Head of caudate nucleus (tissue), 42 donors: ENCODE data around the gene RGSL1.
"Not testable (repeated sequence)": the region's sequence is repeated elsewhere in the genome, so short reads cannot be mapped to it uniquely, and the experiment has no call there.

Experiments
- DNase-seq, 42 donors: peaks; one replicate each; pipeline versions ENCODE4 v3.0.0 to v3.0.0-alpha.2; 2020 to 2021; ENCODE audit warnings: mixed read lengths in 7 of 42
- intact Hi-C: fragments of 100-400 bp; cut with DNase I; formaldehyde crosslinking; loops from one replicate; pipeline ENCODE4 v1.15.0; 2022

RGSL1 gene

GRCh38 chr1:182520736-182521135 is 70.8 kb downstream of the RGSL1 start:
- intact Hi-C loops, result no loop called here
- no peak for DNase-seq

DNA sequence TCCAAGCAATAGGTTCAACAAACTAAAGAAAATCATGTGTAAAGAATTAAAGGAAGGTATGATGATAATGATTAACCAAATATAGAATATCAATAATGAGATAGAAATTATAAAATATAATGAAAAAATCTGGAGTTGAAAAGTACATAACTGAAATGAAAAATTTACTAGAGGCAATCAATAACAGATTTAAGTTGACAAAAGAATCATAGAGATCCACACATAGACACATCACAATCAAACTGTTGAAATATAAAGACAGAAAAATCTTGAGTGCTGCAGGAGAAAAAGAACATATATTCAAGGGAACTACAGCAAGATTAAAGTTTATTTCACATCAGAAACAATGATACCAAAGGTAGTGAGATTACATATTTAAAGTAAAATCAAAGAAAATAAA is 75.4 kb downstream of the RGSL1 start:
- intact Hi-C loops, result no loop called here
- DNase-seq, result no peak

GRCh38 chr1:182527680-182528079 is 77.7 kb downstream of the RGSL1 start:
- DNase-seq, result no peak
- intact Hi-C loops, result no loop called here

DNA sequence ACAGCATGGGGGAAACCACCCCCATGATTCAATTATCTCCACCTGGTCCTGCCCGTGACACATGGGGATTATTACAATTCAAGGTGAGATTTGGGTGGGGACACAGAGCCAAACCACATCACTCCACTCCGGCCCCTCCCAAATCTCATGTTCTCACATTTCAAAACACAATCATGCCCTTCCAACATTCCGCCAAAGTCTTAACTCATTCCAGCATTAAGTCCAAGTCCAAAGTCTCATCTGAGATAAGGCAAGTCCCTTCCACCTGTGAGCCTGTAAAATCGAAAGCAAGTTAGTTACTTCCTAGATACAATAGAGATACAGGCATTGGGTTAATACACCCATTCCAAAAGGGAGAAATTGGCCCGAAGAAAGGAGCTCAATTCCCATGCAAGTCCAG is 78.3 kb downstream of the RGSL1 start:
- intact Hi-C loops, DNase-seq: not testable (repeated sequence)

GRCh38 chr1:182533896-182534295 is 84.0 kb downstream of the RGSL1 start:
- no peak for DNase-seq
- intact Hi-C loops, result no loop called here

DNA sequence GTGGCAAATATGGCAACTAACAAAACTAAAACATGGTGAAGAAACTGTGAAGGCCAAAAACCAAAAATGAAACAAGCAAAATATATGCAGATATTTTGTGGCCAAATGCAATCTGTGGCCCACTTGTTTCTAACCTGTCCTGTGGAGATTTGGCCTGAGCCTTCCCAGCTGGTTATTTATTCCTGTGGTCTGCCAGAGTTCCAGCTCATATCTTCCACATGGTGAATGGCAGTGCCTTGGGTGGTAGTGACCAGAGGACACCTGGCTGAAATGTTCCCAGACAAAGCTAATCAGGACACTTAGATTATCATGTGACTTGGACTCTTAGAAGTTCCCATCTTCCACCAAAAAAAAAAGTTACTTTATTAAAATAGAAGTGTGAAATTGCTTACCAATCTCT is 99.4 kb downstream of the RGSL1 start:
- no peak for DNase-seq
- intact Hi-C loops, result no loop called here

DNA sequence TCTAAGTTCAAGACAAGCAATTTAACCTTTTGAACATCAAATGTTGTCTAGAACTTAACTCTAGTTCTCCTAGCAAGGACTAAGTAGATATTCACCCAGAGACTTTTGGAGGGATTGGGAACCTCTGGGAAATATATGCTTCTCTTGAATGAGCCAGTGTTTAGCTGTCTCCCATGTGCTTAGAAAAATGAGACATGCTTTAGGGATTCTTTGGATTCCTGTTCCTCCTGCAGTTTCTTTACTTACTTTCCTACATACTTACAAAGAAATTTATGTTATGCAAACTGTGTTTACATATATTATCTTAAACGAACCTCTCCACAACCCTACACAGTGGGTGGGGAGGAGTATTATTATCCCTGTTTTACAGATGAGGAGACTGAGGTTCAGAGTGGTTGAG is 99.9 kb downstream of the RGSL1 start:
- intact Hi-C loops, result no loop called here
- DNase-seq, result no peak

- DNase-seq, result no peak
- intact Hi-C loops, result no loop called here
Observed at GRCh38 chr1:182552527-182552926, 102.6 kb downstream of the RGSL1 start.

DNA sequence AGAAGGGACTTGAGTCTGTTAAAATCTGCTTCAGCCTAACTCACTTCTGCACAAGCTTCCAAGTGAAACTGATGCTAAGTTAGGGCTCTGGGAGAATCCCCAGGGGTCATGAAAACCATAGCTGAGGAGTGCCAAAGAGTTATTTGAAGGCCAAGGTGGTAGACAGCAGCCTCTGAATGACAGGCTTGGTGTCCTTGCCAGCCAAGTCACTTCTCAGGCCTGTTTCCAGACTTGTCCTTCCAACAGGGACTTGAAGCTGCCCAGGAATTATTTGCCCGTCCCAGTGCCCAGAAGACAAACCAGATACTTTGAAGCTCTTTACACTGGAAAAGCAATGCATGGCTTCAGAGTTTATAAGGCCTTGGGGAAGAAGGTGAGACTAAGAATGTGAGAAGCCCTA is 105.5 kb downstream of the RGSL1 start:
- intact Hi-C loops, result no loop called here
- DNase-seq, result no peak

GRCh38 chr1:182556279-182556678 is 106.3 kb downstream of the RGSL1 start:
- DNase-seq, result no peak
- intact Hi-C loops, result no loop called here

- DNase-seq, result no peak
- intact Hi-C loops, result no loop called here
Observed at GRCh38 chr1:182560392-182560984, 110.5 kb downstream of the RGSL1 start.

DNA sequence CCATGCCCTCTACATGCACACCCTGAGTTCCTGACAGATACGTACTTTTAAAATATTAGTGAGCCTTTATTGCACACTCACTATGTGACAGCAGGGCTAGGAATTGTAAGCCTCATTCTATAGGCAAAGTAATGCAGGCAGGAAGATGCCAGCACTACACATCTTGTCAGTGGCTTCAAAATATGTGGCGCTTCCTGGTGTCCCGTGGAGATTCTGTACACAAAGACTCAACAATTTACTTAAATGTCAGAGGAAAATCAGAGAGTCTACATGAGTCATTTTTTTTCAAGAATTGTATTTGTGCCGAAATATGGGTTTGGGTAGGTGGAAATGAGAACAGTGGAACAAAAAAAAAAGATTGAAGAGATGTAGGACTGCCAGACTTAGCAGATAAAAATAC is 111.5 kb downstream of the RGSL1 start:
- intact Hi-C loops, result no loop called here
- DNase-seq, result no peak

DNA sequence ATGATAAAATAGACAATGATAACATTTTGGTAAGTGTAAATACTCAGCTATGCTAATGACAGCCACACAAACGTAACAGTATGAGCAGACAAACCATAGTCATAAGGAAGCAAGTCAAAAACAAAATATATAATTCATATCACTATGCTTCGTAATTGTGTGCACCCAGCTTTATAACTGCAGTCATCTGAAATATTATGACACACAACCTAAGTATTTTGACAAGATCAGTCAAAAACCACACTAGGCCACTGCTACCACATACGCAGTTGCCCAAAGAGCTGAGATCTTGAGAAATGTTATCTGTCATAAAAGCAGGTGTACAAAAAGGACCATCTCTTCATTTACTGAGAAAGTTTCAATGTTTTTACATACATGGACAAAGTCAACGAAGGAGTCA is 113.1 kb downstream of the RGSL1 start:
- intact Hi-C loops, result no loop called here

GRCh38 chr1:182564406-182565004 is 114.6 kb downstream of the RGSL1 start:
- intact Hi-C loops, result no loop called here
- DNase-seq, result no peak

More for the DNA sequence above, 113.1 kb downstream of the RGSL1 start:
- DNase-seq, result no peak

DNA sequence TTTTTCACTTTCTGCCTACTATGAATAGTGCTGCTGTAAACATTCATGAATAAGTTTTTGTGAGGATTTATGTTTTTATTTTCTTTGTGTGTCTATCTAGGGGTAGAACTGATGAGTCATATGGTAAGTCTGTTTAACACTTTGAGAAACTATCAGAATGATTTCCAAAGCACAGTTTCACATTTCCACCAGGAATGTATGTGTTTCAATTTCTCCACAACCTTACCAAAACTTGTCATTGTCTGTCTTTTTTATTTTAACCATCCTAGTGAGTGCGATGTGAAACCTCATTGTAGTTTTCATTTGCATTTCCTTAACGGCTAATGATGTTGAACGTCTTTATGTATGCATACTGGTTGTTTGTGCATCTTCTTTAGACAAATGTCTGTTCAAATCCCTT is 115.6 kb downstream of the RGSL1 start:
- DNase-seq, result no peak

DNA sequence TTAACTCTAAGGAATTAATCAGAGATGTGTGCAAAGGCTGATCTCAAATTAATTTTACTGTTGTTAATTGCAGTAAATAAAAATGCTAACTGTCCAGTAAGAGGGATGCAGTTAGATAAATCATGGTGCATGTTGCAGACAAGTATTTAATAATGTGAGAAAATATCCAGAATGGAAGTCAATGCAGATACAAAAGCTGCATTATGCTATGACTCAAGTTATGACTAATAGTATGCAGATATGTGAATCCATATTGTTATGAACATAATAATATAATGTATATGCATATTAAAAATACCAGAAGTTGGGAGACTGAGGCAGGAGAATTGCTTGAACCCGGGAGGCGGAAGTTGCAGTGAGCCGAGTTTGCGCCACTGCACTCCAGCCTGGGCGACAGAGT is 117.7 kb downstream of the RGSL1 start:
- intact Hi-C loops, result no loop called here
- no peak for DNase-seq

More for the DNA sequence above, 115.6 kb downstream of the RGSL1 start:
- intact Hi-C loops, result no loop called here

DNA sequence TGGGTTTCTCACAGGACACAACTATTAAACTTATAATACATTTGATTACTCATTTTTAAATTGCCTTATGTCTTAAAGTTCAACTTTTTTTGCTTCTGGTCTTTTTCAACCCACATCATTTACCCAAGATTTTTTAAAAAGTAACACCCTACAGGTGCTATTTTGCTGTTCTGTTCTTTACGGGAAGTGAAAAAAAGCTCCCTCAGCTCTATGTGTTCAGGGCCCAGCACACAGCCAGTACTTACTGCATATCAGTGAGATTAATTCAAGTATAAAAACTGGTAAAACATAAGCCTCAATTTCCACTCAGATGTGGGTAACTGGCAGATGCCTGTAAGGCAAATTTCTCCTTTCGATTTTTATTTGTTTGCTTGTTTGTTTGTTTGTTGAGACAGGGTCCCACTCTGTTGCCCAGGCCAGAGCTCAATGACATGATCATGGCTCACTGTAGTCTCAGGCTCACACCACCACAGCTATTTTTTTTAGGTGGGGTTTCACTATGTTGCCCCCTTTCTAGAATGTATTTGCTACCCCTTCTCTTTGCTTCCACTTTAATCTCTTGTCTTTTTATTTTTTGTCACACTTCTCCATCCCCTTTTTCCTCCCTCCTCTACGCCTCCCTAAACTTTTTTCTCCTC is 118.8 kb downstream of the RGSL1 start:
- intact Hi-C loops, result no loop called here
- no peak for DNase-seq

DNA sequence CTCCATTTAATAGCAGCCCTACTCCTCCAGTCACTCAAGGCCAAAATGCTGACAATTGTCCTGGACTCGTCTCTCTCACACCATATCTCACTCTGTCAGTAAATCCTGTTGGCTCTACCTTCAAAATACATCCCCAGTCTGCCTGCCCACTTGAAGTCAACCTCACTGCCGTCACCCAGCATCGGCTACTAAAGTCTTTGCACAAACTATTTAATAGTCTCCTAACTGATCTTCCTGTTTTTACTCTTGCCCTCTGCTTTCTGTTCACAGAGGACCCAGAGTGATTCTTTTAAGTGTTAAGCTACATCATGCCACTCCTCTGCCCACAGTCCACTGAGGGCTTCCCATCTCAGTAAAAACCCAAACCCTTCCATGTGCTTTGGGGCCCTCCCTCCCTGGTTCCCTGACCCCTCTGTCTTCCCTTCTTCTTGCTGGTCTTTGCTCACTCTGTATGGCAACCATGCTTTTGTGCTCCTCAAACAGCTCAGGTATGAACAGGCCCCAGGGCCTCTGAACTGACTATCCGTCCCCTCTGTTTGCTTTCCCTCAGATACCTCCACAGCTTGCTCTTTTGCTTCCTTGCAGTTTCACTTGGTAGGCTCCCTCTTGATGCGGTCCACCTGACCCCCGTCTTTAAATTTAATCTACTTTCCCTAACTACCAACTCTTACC is 120.1 kb downstream of the RGSL1 start:
- intact Hi-C loops, result no loop called here
- no peak for DNase-seq

GRCh38 chr1:182570611-182570970 is 120.6 kb downstream of the RGSL1 start:
- DNase-seq, result no peak
- intact Hi-C loops, result no loop called here

- no peak for DNase-seq
- intact Hi-C loops, result no loop called here
Observed at GRCh38 chr1:182574156-182574555, 124.2 kb downstream of the RGSL1 start.
